Transverse colon (tissue), 4 donors: ENCODE results near the gene RDH16. TPM values are rescaled to one million over a fixed set of nuclear protein-coding genes. Genes with fewer than 3 reads are reported as not detected.

Experiments used
- DNase-seq: peaks from one replicate; pipeline ENCODE4 v3.0.0-alpha.2; 2019
- H3K27ac ChIP-seq, 4 donors: fragments of 200-600 bp; sonication (generic); 2 replicates each; pipeline ENCODE4 v1.5.1; 2016 to 2018; ENCODE audit warnings: inconsistent platforms in 4 of 4
- H3K27me3 ChIP-seq: fragments of 200-600 bp; sonication (generic); 2 replicates; pipeline ENCODE4 v1.5.1; 2017; ENCODE audit warnings: inconsistent platforms
- H3K36me3 ChIP-seq, 4 donors: fragments of 200-600 bp; sonication (generic); 2 replicates each; pipeline ENCODE4 v1.5.1; 2017 to 2019; ENCODE audit warnings: inconsistent platforms in 4 of 4
- H3K4me1 ChIP-seq, 4 donors: fragments of 200-600 bp; sonication (generic); 2 replicates each; pipeline ENCODE4 v1.5.1; 2017 to 2020; ENCODE audit warnings: inconsistent platforms in 4 of 4
- H3K4me3 ChIP-seq, 4 donors: fragments of 200-600 bp; sonication (generic); 1 replicate in 1 of 4; 2 replicates in 3 of 4; pipeline versions ENCODE4 v1.5.1 to v1.6.1; 2017 to 2019; ENCODE audit warnings: inconsistent platforms in 4 of 4
- H3K9me3 ChIP-seq, 2 donors: fragments of 200-600 bp; sonication (generic); 2 replicates each; pipeline ENCODE4 v1.5.1; 2017 to 2019; ENCODE audit warnings: inconsistent platforms in 2 of 2
- EP300 ChIP-seq: sonication (generic); formaldehyde crosslinking; IDR thresholded peaks from one replicate; pipeline ENCODE4 v1.6.1; 2017; ENCODE audit warnings: antibody characterized with exemption, low read depth
- POLR2A ChIP-seq: fragments of 450-650 bp; IDR thresholded peaks from one replicate; pipeline ENCODE4 v1.6.1; 2016; ENCODE audit warnings: antibody characterized with exemption, mild to moderate bottlenecking, moderate library complexity
- POLR2AphosphoS5 ChIP-seq, 3 donors: sonication (generic); formaldehyde crosslinking; IDR thresholded peaks; one replicate each; pipeline ENCODE4 v1.6.1; 2016; ENCODE audit warnings: antibody characterized with exemption in 3 of 3
- WGBS, 2 donors: methylation state at CpG; one replicate each; pipeline ENCODE4 v1.1.5; 2018; ENCODE audit warnings: low coverage in 1 of 2; 5-methylcytosine and 5-hydroxymethylcytosine counted together
- in situ Hi-C, 4 donors: fragments of 200-750 bp; cut with MboI; loops; one replicate each; pipeline versions ENCODE4 v1.15.0 to v1.15.1; 2017; ENCODE audit warnings: low sequenced_read_pairs in 3 of 4, low pct_ligation_motif_present in 1 of 4, low pct_unique_long_range_greater_than_20kb in 1 of 4
- intact Hi-C: fragments of 100-400 bp; cut with DNase I; formaldehyde crosslinking; loops from one replicate; pipeline ENCODE4 v1.15.1; 2023; ENCODE audit warnings: low total_unique reads
- total RNA-seq, 4 donors: library from RNA; depleted of rRNA; stranded (reverse); fragments of >200 nt; gene quantifications; one replicate each; pipeline ENCODE4 v1.1.0, GENCODE V29; 2016
- TF ChIP-seq, protein P1 (sequence below), 5 experiments: fragments of 200-600 bp in 3 of 5; fragments of 450-650 bp in 2 of 5; sonication (generic) in 3 of 5; IDR thresholded peaks; 1 replicate in 2 of 5; 2 replicates in 3 of 5; pipeline ENCODE4 v1.5.1; 2016 to 2017; ENCODE audit warnings: antibody characterized with exemption in 5 of 5, inconsistent platforms in 3 of 5, mild to moderate bottlenecking in 2 of 5, moderate library complexity in 1 of 5

The RDH16 gene
- total RNA-seq, 4 donors from 2014 or later: 0.48 to 0.55 TPM; not detected in 2

DNA sequence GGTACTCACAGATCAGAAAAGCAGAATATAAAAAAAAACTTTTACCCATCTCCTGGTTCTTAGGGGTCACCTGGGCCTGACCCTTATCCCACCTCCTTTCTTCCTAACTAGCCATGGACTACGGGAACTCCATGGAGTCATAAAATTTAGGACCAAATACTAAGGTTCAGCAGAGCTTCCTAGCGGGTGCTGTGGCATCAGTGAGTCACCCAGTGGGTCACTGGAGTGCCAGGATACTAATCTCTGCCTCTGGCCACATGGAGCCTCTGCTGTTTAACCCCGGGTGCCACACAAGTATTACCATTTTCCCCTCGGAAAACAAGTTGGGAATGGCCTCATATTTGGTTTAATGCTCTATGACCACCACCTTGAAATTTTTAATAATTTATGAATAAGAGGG, 42.0 kb upstream of the RDH16 start:
- intact Hi-C loops: no loop called here
- 81% methylated on average over 4 of the region's 4 CpGs; no CpG with 5 or more reads in 1 of the 2 donors for WGBS, 2 donors
- Histone ChIP-seq H3K27ac (no peak overlapping the region), H3K9me3 (no peaks in the 10 kb centered on the region), H3K27me3 (no peaks in the 10 kb centered on the region), H3K4me3 (no peak overlapping the region), H3K4me1 (peaks cover 6 to 19% (median 10%) of the 10 kb centered on the region in 4 donors), H3K36me3 (peaks cover 0 to 9% (median 4%) of the 10 kb centered on the region in 4 donors)
- in situ Hi-C loops: loop anchor here in 1 of 4 donors (10.0 kb wide), 1 partner anchor 245 kb away; the partner anchor contains the start of gene PRIM1
- no peak for DNase-seq
- TF ChIP-seq, protein P1, sequence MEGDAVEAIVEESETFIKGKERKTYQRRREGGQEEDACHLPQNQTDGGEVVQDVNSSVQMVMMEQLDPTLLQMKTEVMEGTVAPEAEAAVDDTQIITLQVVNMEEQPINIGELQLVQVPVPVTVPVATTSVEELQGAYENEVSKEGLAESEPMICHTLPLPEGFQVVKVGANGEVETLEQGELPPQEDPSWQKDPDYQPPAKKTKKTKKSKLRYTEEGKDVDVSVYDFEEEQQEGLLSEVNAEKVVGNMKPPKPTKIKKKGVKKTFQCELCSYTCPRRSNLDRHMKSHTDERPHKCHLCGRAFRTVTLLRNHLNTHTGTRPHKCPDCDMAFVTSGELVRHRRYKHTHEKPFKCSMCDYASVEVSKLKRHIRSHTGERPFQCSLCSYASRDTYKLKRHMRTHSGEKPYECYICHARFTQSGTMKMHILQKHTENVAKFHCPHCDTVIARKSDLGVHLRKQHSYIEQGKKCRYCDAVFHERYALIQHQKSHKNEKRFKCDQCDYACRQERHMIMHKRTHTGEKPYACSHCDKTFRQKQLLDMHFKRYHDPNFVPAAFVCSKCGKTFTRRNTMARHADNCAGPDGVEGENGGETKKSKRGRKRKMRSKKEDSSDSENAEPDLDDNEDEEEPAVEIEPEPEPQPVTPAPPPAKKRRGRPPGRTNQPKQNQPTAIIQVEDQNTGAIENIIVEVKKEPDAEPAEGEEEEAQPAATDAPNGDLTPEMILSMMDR (IDR thresholded peaks at IDR 0.05): no peak
- TF ChIP-seq POLR2A (no peak), POLR2AphosphoS5 (IDR thresholded peaks at IDR 0.05) (no peak), EP300 (no peak)

DNA sequence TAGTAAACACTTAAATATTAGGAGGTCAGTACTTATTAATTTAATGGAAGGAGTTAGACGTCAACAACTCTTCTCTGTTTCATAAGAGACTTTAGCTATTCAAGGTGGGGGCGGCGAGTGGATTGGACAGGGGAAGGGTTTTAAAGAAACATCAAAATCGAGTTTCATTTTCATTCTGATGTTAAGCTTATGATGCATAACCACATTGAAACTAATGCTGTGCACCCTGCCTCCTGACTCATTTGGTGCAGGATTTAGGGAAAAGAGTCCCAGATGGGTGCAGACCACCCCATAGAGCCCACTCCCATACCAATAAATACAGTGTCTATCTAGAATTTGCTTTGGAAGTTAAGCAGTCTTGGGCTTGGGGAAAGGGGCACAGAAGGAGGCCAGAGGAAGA, 41.6 kb upstream of the RDH16 start:
- H3K36me3 ChIP-seq: peaks cover 0 to 9% (median 4%) of the 10 kb centered on the region in 4 donors
- H3K4me1 ChIP-seq: peaks cover 6 to 19% (median 10%) of the 10 kb centered on the region in 4 donors
- TF ChIP-seq EP300: no peak
- no peaks in the 10 kb centered on the region for H3K27me3 ChIP-seq
- in situ Hi-C loops: loop anchor here in 1 of 4 donors (10.0 kb wide), 1 partner anchor 244 kb away; the partner anchor contains the start of gene PRIM1
- H3K9me3 ChIP-seq: no peaks in the 10 kb centered on the region
- 49 to 61% methylated on average over 4 of the region's 4 CpGs for whole genome bisulfite sequencing, 2 donors
- peak; percentile 29 for DNase-seq
- intact Hi-C loops: no loop called here
- H3K4me3 ChIP-seq: no peak overlapping the region
- no peak overlapping the region for H3K27ac ChIP-seq

DNA sequence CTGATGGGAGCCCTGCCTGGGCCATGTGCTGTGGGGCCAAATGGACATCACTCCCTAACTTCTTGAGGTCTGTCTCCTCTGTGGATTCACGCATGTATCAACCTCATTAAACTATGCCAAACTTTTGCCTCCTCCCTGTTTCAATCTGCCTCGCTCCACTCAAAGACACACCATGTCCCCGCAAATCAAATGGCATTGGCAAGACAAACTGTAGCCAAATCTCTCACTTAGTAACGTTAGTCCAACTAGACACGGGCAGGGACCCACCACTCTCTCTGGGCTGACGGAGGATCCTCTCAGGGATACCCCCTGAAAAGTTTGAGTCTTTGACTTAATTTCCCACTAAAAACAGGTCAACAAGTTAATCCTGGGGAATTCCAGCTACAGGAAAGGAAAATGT, 40.9 kb upstream of the RDH16 start:
- Histone ChIP-seq H3K36me3 (peaks cover 0 to 8% (median 4%) of the 10 kb centered on the region in 4 donors), H3K9me3 (no peaks in the 10 kb centered on the region), H3K4me1 (peaks cover 6 to 19% (median 10%) of the 10 kb centered on the region in 4 donors), H3K4me3 (no peak overlapping the region), H3K27ac (no peak overlapping the region), H3K27me3 (no peaks in the 10 kb centered on the region)
- intact Hi-C loops: no loop called here
- no peak for DNase-seq
- TF ChIP-seq POLR2AphosphoS5 (IDR thresholded peaks at IDR 0.05) (no peak), EP300 (no peak), POLR2A (no peak)
- TF ChIP-seq, protein P1 (IDR thresholded peaks at IDR 0.05): no peak
- 92% methylated on average over 6 of the region's 6 CpGs; no CpG with 5 or more reads in 1 of the 2 donors for WGBS, 2 donors
- in situ Hi-C loops: loop anchor here in 1 of 4 donors (10.0 kb wide), 1 partner anchor 244 kb away; the partner anchor contains the start of gene PRIM1

DNA sequence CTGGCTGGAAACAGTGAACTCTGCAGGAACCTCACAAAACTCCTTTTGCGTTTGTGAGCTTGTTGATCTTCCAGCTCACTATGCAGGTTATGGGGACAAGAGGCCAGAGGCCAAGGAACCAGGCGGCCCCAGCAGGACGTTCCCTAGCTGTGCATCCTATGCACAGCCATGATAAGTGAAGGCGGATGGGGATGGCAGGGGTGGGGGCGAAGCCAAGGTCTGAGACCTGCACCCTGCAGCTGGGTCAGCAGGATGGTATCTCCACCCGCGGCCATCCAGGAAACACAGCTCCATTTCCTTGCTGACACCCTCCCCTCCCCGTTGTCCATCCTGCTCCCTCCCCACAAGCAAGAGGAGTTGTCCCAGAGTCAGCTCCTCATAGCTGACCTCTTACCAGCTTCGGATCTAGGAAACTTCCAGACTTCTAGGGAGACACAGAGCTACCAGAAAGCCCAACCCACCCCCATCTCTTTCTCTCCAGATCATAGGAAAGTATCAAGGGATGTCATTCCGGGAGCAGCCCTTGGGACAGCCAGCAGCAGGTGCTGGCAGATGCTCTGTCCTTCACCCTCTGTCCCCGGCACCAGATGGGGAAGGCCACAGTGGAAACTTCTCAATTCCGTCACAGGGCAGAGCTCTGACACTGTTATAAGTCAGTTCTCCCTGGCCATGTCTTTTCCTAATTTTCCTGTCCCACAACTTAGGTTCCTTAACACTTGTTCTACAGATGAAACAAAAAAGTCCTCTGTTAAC, 39.6 kb upstream of the RDH16 start:
- peaks cover 6 to 19% (median 9%) of the 10 kb centered on the region in 4 donors for H3K4me1 ChIP-seq
- H3K27ac ChIP-seq: no peak overlapping the region
- H3K36me3 ChIP-seq: no peaks in the 10 kb centered on the region
- WGBS, 2 donors: 83% methylated on average over 12 of the region's 12 CpGs; no CpG with 5 or more reads in 1 of the 2 donors
- DNase-seq: no peak
- in situ Hi-C loops (loop anchor here in 1 of 4 donors (10.0 kb wide), 1 partner anchor 242 kb away; the partner anchor contains the start of gene PRIM1), intact Hi-C loops (no loop called here)
- no peaks in the 10 kb centered on the region for H3K9me3 ChIP-seq
- no peaks in the 10 kb centered on the region for H3K27me3 ChIP-seq
- no peak overlapping the region for H3K4me3 ChIP-seq
- TF ChIP-seq POLR2A (no peak), POLR2AphosphoS5 (IDR thresholded peaks at IDR 0.05) (no peak), EP300 (no peak)
- TF ChIP-seq, protein P1 (IDR thresholded peaks at IDR 0.05): no peak
